Upper lobe of left lung (tissue), 4 donors: ENCODE data around the gene RAMAC.

ENCODE experiments used
- CTCF ChIP-seq, 6 experiments: fragments of 450-650 bp in 4 of 6; fragments of 200-600 bp in 2 of 6; sonication (generic) in 2 of 6; IDR thresholded peaks; one replicate each; pipeline ENCODE4 v1.5.1; 2016 to 2019; ENCODE audit warnings: antibody characterized with exemption in 6 of 6
- EP300 ChIP-seq, 4 donors: sonication (generic); formaldehyde crosslinking; IDR thresholded peaks; one replicate each; pipeline ENCODE4 v1.5.1; 2017; ENCODE audit warnings: antibody characterized with exemption in 4 of 4, control low read depth in 2 of 4

GRCh38 chr15:82978438-82978837, 7.6 kb upstream of the RAMAC start:
- TF ChIP-seq CTCF (IDR thresholded peaks at IDR 0.05) (no peak), EP300 (IDR thresholded peaks at IDR 0.05) (no peak)
